ENCODE measurements around the gene OPA3.
A peak's percentile ranks its signal among the peaks of the same experiment; 100 is the strongest.

The OPA3 gene

GRCh38 chr19:45488708-45489107 lies 95.9 kb downstream of the OPA3 start:
- Histone ChIP-seq H3K4me1 (ENCODE audit: insufficient read depth, low read length) (peaks cover 14% of the 10 kb centered on the region), H3K4me3 (ENCODE audit: low read depth in 1 of 2, low read length in 2 of 2) (no peak overlapping the region), H3K9me3 (ENCODE audit: insufficient read depth, low read length, severe bottlenecking) (no peaks in the 10 kb centered on the region), H2AFZ (ENCODE audit: low read depth, low read length) (no peak overlapping the region), H4K20me1 (ENCODE audit: insufficient read depth, low read length) (no peaks in the 10 kb centered on the region), H3K27me3 (ENCODE audit: insufficient read depth, low read length, poor library complexity) (no peaks in the 10 kb centered on the region), H3K4me2 (ENCODE audit: insufficient read depth, low read length) (no peak overlapping the region), H3K36me3 (ENCODE audit: insufficient read depth, low read length) (no peaks in the 10 kb centered on the region), H3K27ac (ENCODE audit: low read length) (no peak overlapping the region), H3K9ac (ENCODE audit: low read depth, low read length) (no peak overlapping the region), H3K79me2 (ENCODE audit: insufficient read depth, low read length) (no peaks in the 10 kb centered on the region)
- ATAC-seq (ENCODE audit: insufficient read depth, low read depth) (no peak), DNase-seq (no peak)
- TF ChIP-seq CTCF (IDR thresholded peaks at IDR 0.05; ENCODE audit: borderline replicate concordance, extremely low read depth, low read length, poor library complexity, severe bottlenecking): no peak
- TF ChIP-seq EZH2 (IDR thresholded peaks at IDR 0.05; ENCODE audit: borderline replicate concordance, low read depth, low read length, severe bottlenecking): no peak

GRCh38 chr19:45485305-45486077 lies 99.1 kb downstream of the OPA3 start:
- peaks cover 14% of the 10 kb centered on the region for H3K4me1 ChIP-seq (ENCODE audit: insufficient read depth, low read length)
- H3K36me3 ChIP-seq (ENCODE audit: insufficient read depth, low read length): no peaks in the 10 kb centered on the region
- peak overlapping the region; percentile 57; the same call in 1 of the 2 replicates for H3K27ac ChIP-seq (ENCODE audit: low read length)
- H3K79me2 ChIP-seq (ENCODE audit: insufficient read depth, low read length): no peaks in the 10 kb centered on the region
- H3K9me3 ChIP-seq (ENCODE audit: insufficient read depth, low read length, severe bottlenecking): no peaks in the 10 kb centered on the region
- peak overlapping the region; percentile 53 for H3K9ac ChIP-seq (ENCODE audit: low read depth, low read length)
- ATAC-seq (ENCODE audit: insufficient read depth, low read depth): peak; percentile 98
- no peaks in the 10 kb centered on the region for H4K20me1 ChIP-seq (ENCODE audit: insufficient read depth, low read length)
- peak; percentile 96 for DNase-seq
- H2AFZ ChIP-seq (ENCODE audit: low read depth, low read length): peak overlapping the region; percentile 93
- TF ChIP-seq CTCF (IDR thresholded peaks at IDR 0.05; ENCODE audit: borderline replicate concordance, extremely low read depth, low read length, poor library complexity, severe bottlenecking) (peak; percentile 88), EZH2 (IDR thresholded peaks at IDR 0.05; ENCODE audit: borderline replicate concordance, low read depth, low read length, severe bottlenecking) (no peak)
- H3K4me2 ChIP-seq (ENCODE audit: insufficient read depth, low read length): peak overlapping the region; percentile 80
- H3K27me3 ChIP-seq (ENCODE audit: insufficient read depth, low read length, poor library complexity): no peaks in the 10 kb centered on the region
- peak overlapping the region; percentile 28 to 65; a peak in 3 of 4 replicates for H3K4me3 ChIP-seq (ENCODE audit: low read depth in 1 of 2, low read length in 2 of 2)

GRCh38 chr19:45484273-45484945 lies 100.2 kb downstream of the OPA3 start:
- Histone ChIP-seq H3K4me1 (ENCODE audit: insufficient read depth, low read length) (peaks cover 16% of the 10 kb centered on the region), H3K27me3 (ENCODE audit: insufficient read depth, low read length, poor library complexity) (no peaks in the 10 kb centered on the region), H3K4me3 (ENCODE audit: low read depth in 1 of 2, low read length in 2 of 2) (no peak overlapping the region), H3K4me2 (ENCODE audit: insufficient read depth, low read length) (no peak overlapping the region), H4K20me1 (ENCODE audit: insufficient read depth, low read length) (no peaks in the 10 kb centered on the region), H3K27ac (ENCODE audit: low read length) (no peak overlapping the region), H3K9ac (ENCODE audit: low read depth, low read length) (no peak overlapping the region), H2AFZ (ENCODE audit: low read depth, low read length) (no peak overlapping the region), H3K36me3 (ENCODE audit: insufficient read depth, low read length) (no peaks in the 10 kb centered on the region), H3K9me3 (ENCODE audit: insufficient read depth, low read length, severe bottlenecking) (no peaks in the 10 kb centered on the region), H3K79me2 (ENCODE audit: insufficient read depth, low read length) (no peaks in the 10 kb centered on the region)
- DNase-seq (no peak), ATAC-seq (ENCODE audit: insufficient read depth, low read depth) (no peak)
- TF ChIP-seq CTCF (IDR thresholded peaks at IDR 0.05; ENCODE audit: borderline replicate concordance, extremely low read depth, low read length, poor library complexity, severe bottlenecking) (no peak), EZH2 (IDR thresholded peaks at IDR 0.05; ENCODE audit: borderline replicate concordance, low read depth, low read length, severe bottlenecking) (no peak)

Measured in DND-41 (cell line).